GM18505 (cell line): ENCODE measurements around the gene SERINC2.

Experiments
- ATAC-seq: cut with Tn5 transposase; IDR thresholded peaks from one replicate; pipeline ENCODE4 v1.9.1; 2021; ENCODE audit not compliant: unreplicated experiment
- POLR2A ChIP-seq: IDR thresholded peaks from 4 replicates; pipeline ENCODE4 v1.6.1; 2011; ENCODE audit warnings: borderline replicate concordance; ENCODE audit not compliant: insufficient read depth, insufficient read length; ENCODE audit errors: extremely low read depth

SERINC2 gene

GRCh38 chr1:31398246-31398645 is 14.8 kb upstream of the SERINC2 start:
- ATAC-seq = no peak
- no peak for TF ChIP-seq POLR2A

GRCh38 chr1:31399976-31400375 is 13.0 kb upstream of the SERINC2 start:
- no peak for TF ChIP-seq POLR2A
- no peak for ATAC-seq

GRCh38 chr1:31400393-31400792 is 12.6 kb upstream of the SERINC2 start:
- no peak for ATAC-seq
- no peak for TF ChIP-seq POLR2A

- no peak for ATAC-seq
- no peak for TF ChIP-seq POLR2A
These were observed 11.8 kb upstream of the SERINC2 start for GRCh38 chr1:31401241-31401640.

- no peak for ATAC-seq
- no peak for TF ChIP-seq POLR2A
These were observed 7.3 kb upstream of the SERINC2 start for GRCh38 chr1:31405578-31406245.

- TF ChIP-seq POLR2A = no peak
- no peak for ATAC-seq
These were observed 5.9 kb upstream of the SERINC2 start for GRCh38 chr1:31407029-31407626.

- no peak for ATAC-seq
- no peak for TF ChIP-seq POLR2A
These were observed 4.2 kb upstream of the SERINC2 start for GRCh38 chr1:31408788-31409318.

GRCh38 chr1:31409946-31410858 is 2.8 kb upstream of the SERINC2 start:
- TF ChIP-seq POLR2A = no peak
- ATAC-seq = no peak

GRCh38 chr1:31410871-31411270 is 2.1 kb upstream of the SERINC2 start:
- no peak for ATAC-seq

GRCh38 chr1:31412205-31412604 is 808 bp upstream of the SERINC2 start:
- ATAC-seq = no peak
- no peak for TF ChIP-seq POLR2A

More at GRCh38 chr1:31410871-31411270, 2.1 kb upstream of the SERINC2 start:
- TF ChIP-seq POLR2A = no peak

GRCh38 chr1:31413405-31414001 is 490 bp downstream of the SERINC2 start:
- ATAC-seq = no peak
- TF ChIP-seq POLR2A = no peak

- TF ChIP-seq POLR2A = no peak
- ATAC-seq = no peak
These were observed 2.0 kb downstream of the SERINC2 start for GRCh38 chr1:31414980-31415370.

- ATAC-seq = no peak
- TF ChIP-seq POLR2A = no peak
These were observed 2.6 kb downstream of the SERINC2 start for GRCh38 chr1:31415658-31416057.
